GM23338 (cell line): ENCODE data around the gene RAB7B. TPM values are rescaled to one million over a fixed set of nuclear protein-coding genes. Genes with fewer than 3 reads are reported as not detected.

Experiments used
- ATAC-seq: fragments of 200-7000 bp; cut with Tn5 transposase; 3 replicates; pipeline ENCODE4 v1.9.1; 2020
- DNase-seq: peaks from one replicate; pipeline ENCODE4 v3.0.0-alpha.2; 2015; ENCODE audit warnings: low spot score
- H2AFZ ChIP-seq: fragments of 200-600 bp; sonication (generic); 2 replicates; pipeline ENCODE4 v1.8.0; 2016; ENCODE audit warnings: antibody characterized with exemption, mild to moderate bottlenecking, moderate library complexity
- H3F3A ChIP-seq: fragments of 200-600 bp; sonication (generic); replicated peaks from 2 replicates; pipeline ENCODE4 v1.8.0; 2017; ENCODE audit warnings: antibody characterized with exemption, mixed run types, low read depth
- H3K27ac ChIP-seq: fragments of 200-600 bp; sonication (generic); 2 replicates; pipeline ENCODE4 v1.6.1; 2016; ENCODE audit warnings: low read depth
- H3K27me3 ChIP-seq: fragments of 200-600 bp; sonication (generic); 2 replicates; pipeline ENCODE4 v1.8.0; 2016; ENCODE audit warnings: mild to moderate bottlenecking, mixed run types, moderate library complexity; ENCODE audit not compliant: insufficient read depth
- H3K36me3 ChIP-seq: fragments of 200-600 bp; sonication (generic); 2 replicates; pipeline ENCODE4 v1.8.0; 2016; ENCODE audit warnings: mild to moderate bottlenecking; ENCODE audit not compliant: insufficient read depth
- H3K4me1 ChIP-seq: fragments of 200-600 bp; sonication (generic); 2 replicates; pipeline ENCODE4 v1.8.0; 2016; ENCODE audit warnings: mild to moderate bottlenecking, moderate library complexity; ENCODE audit not compliant: insufficient read depth
- H3K4me2 ChIP-seq: fragments of 200-600 bp; sonication (generic); 2 replicates; pipeline ENCODE4 v1.7.1; 2017; ENCODE audit warnings: mixed run types
- H3K4me3 ChIP-seq: fragments of 200-600 bp; sonication (generic); 2 replicates; pipeline ENCODE4 v1.6.1; 2016; ENCODE audit warnings: mixed run types
- H3K79me2 ChIP-seq: fragments of 200-600 bp; sonication (generic); replicated peaks from 2 replicates; pipeline ENCODE4 v1.8.0; 2017; ENCODE audit warnings: mild to moderate bottlenecking; ENCODE audit not compliant: insufficient read depth
- H3K9me2 ChIP-seq: fragments of 200-600 bp; sonication (generic); 2 replicates; pipeline ENCODE4 v1.8.0; 2017; ENCODE audit not compliant: insufficient read depth
- H4K20me1 ChIP-seq: fragments of 200-600 bp; sonication (generic); replicated peaks from 2 replicates; pipeline ENCODE4 v1.8.0; 2017; ENCODE audit warnings: mild to moderate bottlenecking; ENCODE audit not compliant: insufficient read depth
- H3K27ac Mint-ChIP-seq: 2 replicates; pipeline ENCODE4 v1.8.0; 2020; ENCODE audit warnings: inconsistent platforms, mild to moderate bottlenecking, moderate library complexity, mixed read lengths
- H3K27me3 Mint-ChIP-seq: 3 replicates; pipeline ENCODE4 v1.8.0; 2022; ENCODE audit warnings: low read depth, mild to moderate bottlenecking, moderate library complexity, mixed read lengths, inconsistent platforms; ENCODE audit not compliant: insufficient read depth, poor library complexity
- H3K36me3 Mint-ChIP-seq: 3 replicates; pipeline ENCODE4 v1.8.0; 2021; ENCODE audit warnings: low read depth, mild to moderate bottlenecking, inconsistent platforms, moderate library complexity, mixed read lengths
- H3K4me1 Mint-ChIP-seq: 3 replicates; pipeline ENCODE4 v1.8.0; 2020; ENCODE audit warnings: mild to moderate bottlenecking, inconsistent platforms, mixed read lengths
- H3K4me3 Mint-ChIP-seq: 3 replicates; pipeline ENCODE4 v1.8.0; 2021; ENCODE audit warnings: moderate library complexity, mild to moderate bottlenecking, inconsistent platforms, mixed read lengths
- H3K9me3 Mint-ChIP-seq: 3 replicates; pipeline ENCODE4 v1.8.0; 2020; ENCODE audit warnings: moderate library complexity, mild to moderate bottlenecking, inconsistent platforms, mixed read lengths
- CREB1 ChIP-seq: fragments of 250-450 bp; sonication (Bioruptor Pico); IDR thresholded peaks from 2 replicates; pipeline ENCODE4 v1.5.0; 2020; ENCODE audit warnings: low read depth, mild to moderate bottlenecking, moderate library complexity
- ZNF114 ChIP-seq: fragments of 250-450 bp; sonication (Bioruptor Pico); IDR thresholded peaks from 2 replicates; pipeline ENCODE4 v1.5.0; 2020; ENCODE audit warnings: mild to moderate bottlenecking, moderate library complexity
- polyA plus RNA-seq: library from polyadenylated mRNA; unstranded; fragments of >200 nt; fragmentation: Nextera tagmentation; extraction: Ambion mirVana; gene quantifications from 2 replicates; pipeline ENCODE4 v1.2.1, GENCODE V29; 2016
- total RNA-seq: library from RNA; depleted of rRNA; stranded (reverse); fragments of >200 nt; shearing (Covaris generic); gene quantifications from 2 replicates; pipeline ENCODE4 v1.2.3, GENCODE V29; 2014
- TF ChIP-seq, protein P1 (sequence below), 2 experiments: fragments of 200-600 bp in 1 of 2; sonication (generic) in 1 of 2; conservative IDR thresholded peaks; 2 replicates each; pipeline versions ENCODE4 v1.5.1 to v1.6.1; 2016 to 2017; ENCODE audit warnings: antibody characterized with exemption in 2 of 2, low read depth in 2 of 2, mild to moderate bottlenecking in 2 of 2, moderate library complexity in 1 of 2
- TF ChIP-seq, protein P2 (sequence below): IDR thresholded peaks from 2 replicates; pipeline ENCODE4 v1.6.1; 2016; ENCODE audit warnings: antibody characterized with exemption

The RAB7B gene
- total and polyA plus RNA-seq, 2 experiments from 2014 or later: not detected

DNA sequence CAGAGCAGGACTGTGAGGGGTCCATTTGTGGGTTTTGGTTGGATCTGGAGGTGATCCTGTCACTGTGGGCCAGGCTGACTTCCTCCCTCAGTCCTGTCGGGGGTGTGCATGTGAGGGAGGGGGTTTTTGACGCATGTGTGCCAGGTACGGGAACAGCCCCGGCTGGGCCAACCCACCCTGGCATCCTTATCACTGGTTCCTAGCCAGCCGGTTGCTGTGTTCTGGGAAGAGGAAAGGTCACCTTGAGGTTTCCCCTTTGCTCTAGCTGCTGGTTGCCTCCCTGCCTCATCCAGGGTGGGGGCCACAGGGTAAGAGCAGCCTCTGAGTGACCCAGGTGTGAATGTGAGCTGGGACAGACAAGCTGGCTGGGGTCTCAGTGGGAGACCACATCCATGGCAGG is 62.5 kb downstream of the RAB7B start:
- Histone ChIP-seq H4K20me1 (no peaks in the 10 kb centered on the region), H3K4me2 (no peak overlapping the region), H3K4me1 (peaks cover 11% of the 10 kb centered on the region), H3K36me3 (no peaks in the 10 kb centered on the region), H3F3A (no peaks in the 10 kb centered on the region), H3K27ac (no peak overlapping the region), H3K27me3 (no peaks in the 10 kb centered on the region), H3K9me2 (peaks cover 5% of the 10 kb centered on the region; the same call in 1 of the 2 replicates), H2AFZ (0 out of 2 replicates have a peak overlapping the region, but pooled peaks have one; percentile 38), H3K79me2 (no peaks in the 10 kb centered on the region), H3K4me3 (no peak overlapping the region)
- Mint-ChIP-seq H3K27ac (no peak overlapping the region), H3K4me1 (peaks cover 22% of the 10 kb centered on the region), H3K36me3 (no peaks in the 10 kb centered on the region), H3K9me3 (no peaks in the 10 kb centered on the region; the same call in 2 of the 3 replicates), H3K27me3 (peaks cover 19% of the 10 kb centered on the region), H3K4me3 (no peak overlapping the region)
- no peak for ATAC-seq
- DNase-seq: no peak
- TF ChIP-seq, protein P1, sequence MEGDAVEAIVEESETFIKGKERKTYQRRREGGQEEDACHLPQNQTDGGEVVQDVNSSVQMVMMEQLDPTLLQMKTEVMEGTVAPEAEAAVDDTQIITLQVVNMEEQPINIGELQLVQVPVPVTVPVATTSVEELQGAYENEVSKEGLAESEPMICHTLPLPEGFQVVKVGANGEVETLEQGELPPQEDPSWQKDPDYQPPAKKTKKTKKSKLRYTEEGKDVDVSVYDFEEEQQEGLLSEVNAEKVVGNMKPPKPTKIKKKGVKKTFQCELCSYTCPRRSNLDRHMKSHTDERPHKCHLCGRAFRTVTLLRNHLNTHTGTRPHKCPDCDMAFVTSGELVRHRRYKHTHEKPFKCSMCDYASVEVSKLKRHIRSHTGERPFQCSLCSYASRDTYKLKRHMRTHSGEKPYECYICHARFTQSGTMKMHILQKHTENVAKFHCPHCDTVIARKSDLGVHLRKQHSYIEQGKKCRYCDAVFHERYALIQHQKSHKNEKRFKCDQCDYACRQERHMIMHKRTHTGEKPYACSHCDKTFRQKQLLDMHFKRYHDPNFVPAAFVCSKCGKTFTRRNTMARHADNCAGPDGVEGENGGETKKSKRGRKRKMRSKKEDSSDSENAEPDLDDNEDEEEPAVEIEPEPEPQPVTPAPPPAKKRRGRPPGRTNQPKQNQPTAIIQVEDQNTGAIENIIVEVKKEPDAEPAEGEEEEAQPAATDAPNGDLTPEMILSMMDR (conservative IDR thresholded peaks at IDR 0.05; ENCODE audit: low read depth in 2 of 2): no peak
- TF ChIP-seq, protein P2, sequence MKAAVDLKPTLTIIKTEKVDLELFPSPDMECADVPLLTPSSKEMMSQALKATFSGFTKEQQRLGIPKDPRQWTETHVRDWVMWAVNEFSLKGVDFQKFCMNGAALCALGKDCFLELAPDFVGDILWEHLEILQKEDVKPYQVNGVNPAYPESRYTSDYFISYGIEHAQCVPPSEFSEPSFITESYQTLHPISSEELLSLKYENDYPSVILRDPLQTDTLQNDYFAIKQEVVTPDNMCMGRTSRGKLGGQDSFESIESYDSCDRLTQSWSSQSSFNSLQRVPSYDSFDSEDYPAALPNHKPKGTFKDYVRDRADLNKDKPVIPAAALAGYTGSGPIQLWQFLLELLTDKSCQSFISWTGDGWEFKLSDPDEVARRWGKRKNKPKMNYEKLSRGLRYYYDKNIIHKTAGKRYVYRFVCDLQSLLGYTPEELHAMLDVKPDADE: no peak
- TF ChIP-seq CREB1 (CRISPR knock-in tag): no peak

- peaks cover 19% of the 10 kb centered on the region for H3K27me3 Mint-ChIP-seq
- no peaks in the 10 kb centered on the region for H3F3A ChIP-seq
- H3K36me3 ChIP-seq: no peaks in the 10 kb centered on the region
- H3K9me2 ChIP-seq: peaks cover 5% of the 10 kb centered on the region; the same call in 1 of the 2 replicates
- TF ChIP-seq, protein P1 (conservative IDR thresholded peaks at IDR 0.05; ENCODE audit: low read depth in 2 of 2): peak; percentile 33 to 55
- TF ChIP-seq ZNF114 (CRISPR knock-in tag) (no peak), CREB1 (CRISPR knock-in tag) (peak; percentile 60)
- no peak overlapping the region for H3K27ac ChIP-seq
- H3K27me3 ChIP-seq: no peaks in the 10 kb centered on the region
- H3K4me3 Mint-ChIP-seq: no peak overlapping the region
- H3K27ac Mint-ChIP-seq: no peak overlapping the region
- DNase-seq (peak; percentile 88), ATAC-seq (peak; percentile 95)
- no peaks in the 10 kb centered on the region for H3K79me2 ChIP-seq
- H4K20me1 ChIP-seq: no peaks in the 10 kb centered on the region
- H3K36me3 Mint-ChIP-seq: no peaks in the 10 kb centered on the region
- H3K4me2 ChIP-seq: peak overlapping the region; percentile 71
- peak overlapping the region; percentile 96 for H2AFZ ChIP-seq
- H3K4me1 Mint-ChIP-seq: peaks cover 22% of the 10 kb centered on the region
- H3K9me3 Mint-ChIP-seq: no peaks in the 10 kb centered on the region; the same call in 2 of the 3 replicates
- no peak overlapping the region for H3K4me3 ChIP-seq
- H3K4me1 ChIP-seq: peaks cover 11% of the 10 kb centered on the region
Observed at GRCh38 chr1:205939690-205940330, 63.4 kb downstream of the RAB7B start.
